ENCODE measurements around the gene GSTT4. TPM values are rescaled to one million over a fixed set of nuclear protein-coding genes. Genes with fewer than 3 reads are reported as not detected.

GSTT4 gene
- total RNA-seq, 6 experiments from 2014 or later: not detected

GRCh38 chr22:24033731-24034130 lies 28.5 kb upstream of the GSTT4 start:
- ATAC-seq: no peak
- Histone ChIP-seq H3K4me1 (no peaks in the 10 kb centered on the region), H3K27me3 (no peaks in the 10 kb centered on the region), H3K27ac (no peak overlapping the region), H3K4me3 (no peak overlapping the region), H3K36me3 (peaks cover 0 to 14% (median 0%) of the 10 kb centered on the region in 4 donors), H3K9me3 (no peaks in the 10 kb centered on the region)
- TF ChIP-seq POLR2A (IDR thresholded peaks at IDR 0.05) (no peak), CTCF (IDR thresholded peaks at IDR 0.05) (no peak)
- 100% methylated on average over 2 of the region's 4 CpGs for WGBS (ENCODE audit: insufficient coverage, low coverage, low lambda C conversion rate, missing lambda C conversion rate)
- DNase-seq: no peak
- intact Hi-C loops (cut with DNase I): no loop called here

- no peak overlapping the region for H3K27ac ChIP-seq
- intact Hi-C loops (cut with DNase I): no loop called here
- DNase-seq (no peak), ATAC-seq (no peak)
- H3K36me3 ChIP-seq: no peaks in the 10 kb centered on the region
- no peaks in the 10 kb centered on the region for H3K27me3 ChIP-seq
- H3K4me1 ChIP-seq: peaks cover 0 to 4% (median 0%) of the 10 kb centered on the region in 4 donors
- no peaks in the 10 kb centered on the region for H3K9me3 ChIP-seq
- H3K4me3 ChIP-seq: no peak overlapping the region
- TF ChIP-seq CTCF (IDR thresholded peaks at IDR 0.05) (no peak), POLR2A (IDR thresholded peaks at IDR 0.05) (no peak)
Observed at GRCh38 chr22:24030186-24030702, 25.0 kb upstream of the GSTT4 start.

- DNase-seq (no peak), ATAC-seq (no peak)
- H3K27ac ChIP-seq: no peak overlapping the region
- no peak overlapping the region for H3K4me3 ChIP-seq
- H3K9me3 ChIP-seq: no peaks in the 10 kb centered on the region
- H3K4me1 ChIP-seq: peaks cover 0 to 4% (median 0%) of the 10 kb centered on the region in 4 donors
- TF ChIP-seq CTCF (IDR thresholded peaks at IDR 0.05) (no peak), POLR2A (IDR thresholded peaks at IDR 0.05) (no peak)
- no peaks in the 10 kb centered on the region for H3K27me3 ChIP-seq
- intact Hi-C loops (cut with DNase I): no loop called here
- no CpG with 5 or more reads among the region's 3 CpGs for WGBS (ENCODE audit: insufficient coverage, low coverage, low lambda C conversion rate, missing lambda C conversion rate)
- H3K36me3 ChIP-seq: no peaks in the 10 kb centered on the region
Observed at GRCh38 chr22:24029304-24029703, 24.1 kb upstream of the GSTT4 start.

- WGBS (ENCODE audit: insufficient coverage, low coverage, low lambda C conversion rate, missing lambda C conversion rate): 44% methylated on average over 2 of the region's 2 CpGs
- no peak for TF ChIP-seq CTCF (IDR thresholded peaks at IDR 0.05)
- TF ChIP-seq POLR2A (IDR thresholded peaks at IDR 0.05): no peak
- intact Hi-C loops (cut with DNase I): no loop called here
- Histone ChIP-seq H3K4me1 (peaks cover 0 to 4% (median 0%) of the 10 kb centered on the region in 4 donors), H3K27ac (no peak overlapping the region), H3K9me3 (no peaks in the 10 kb centered on the region), H3K4me3 (no peak overlapping the region), H3K36me3 (no peaks in the 10 kb centered on the region), H3K27me3 (no peaks in the 10 kb centered on the region)
- DNase-seq (no peak), ATAC-seq (no peak)
Observed at GRCh38 chr22:24028533-24028932, 23.3 kb upstream of the GSTT4 start.

GRCh38 chr22:24027991-24028390 lies 22.7 kb upstream of the GSTT4 start:
- Histone ChIP-seq H3K4me1 (peaks cover 0 to 4% (median 0%) of the 10 kb centered on the region in 4 donors), H3K27me3 (no peaks in the 10 kb centered on the region), H3K9me3 (no peaks in the 10 kb centered on the region), H3K36me3 (no peaks in the 10 kb centered on the region), H3K27ac (no peak overlapping the region), H3K4me3 (no peak overlapping the region)
- WGBS (ENCODE audit: insufficient coverage, low coverage, low lambda C conversion rate, missing lambda C conversion rate): 85% methylated on average over 2 of the region's 2 CpGs
- ATAC-seq (no peak), DNase-seq (no peak)
- no peak for TF ChIP-seq CTCF (IDR thresholded peaks at IDR 0.05)
- intact Hi-C loops (cut with DNase I): no loop called here
